Ovary (tissue), 3 donors: Measurements from ENCODE around the gene CNP.

Source experiments
- CTCF ChIP-seq, 3 donors: fragments of 450-650 bp in 2 of 3; fragments of 200-600 bp in 1 of 3; IDR thresholded peaks; one replicate each; pipeline versions ENCODE4 v1.5.1 to v1.8.0; 2016 to 2022; ENCODE audit warnings: antibody characterized with exemption in 3 of 3, mild to moderate bottlenecking in 1 of 3
- POLR2A ChIP-seq: fragments of 450-650 bp; IDR thresholded peaks from one replicate; pipeline ENCODE4 v1.6.1; 2017; ENCODE audit warnings: antibody characterized with exemption, mild to moderate bottlenecking, moderate library complexity
- donor health status: DM: no; HTN: no; CAD: no.

DNA sequence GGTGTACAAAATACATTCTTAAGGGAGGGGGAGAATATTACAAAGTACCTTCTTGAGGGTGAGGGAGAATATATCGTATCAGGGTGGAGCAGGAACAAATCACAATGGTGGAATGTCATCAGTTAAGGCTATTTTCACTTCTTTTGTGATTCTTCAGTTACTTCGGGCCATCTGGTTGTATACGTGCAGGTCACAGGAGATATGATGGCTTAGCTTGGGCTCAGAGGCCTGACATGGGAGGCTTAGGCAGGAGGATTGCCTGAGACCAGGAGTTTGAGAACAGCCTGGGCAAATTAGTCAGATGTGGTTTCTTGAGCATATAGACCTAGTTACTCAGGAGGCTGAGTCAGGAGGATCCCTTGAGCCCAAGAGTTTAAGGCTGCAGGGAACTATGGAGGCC is 23.1 kb upstream of the CNP start:
- TF ChIP-seq CTCF (IDR thresholded peaks at IDR 0.05) (no peak), POLR2A (no peak)
